Uterus (tissue), 4 donors: Measurements from ENCODE around the gene ABCE1. TPM values are rescaled to one million over a fixed set of nuclear protein-coding genes. Genes with fewer than 3 reads are reported as not detected.

ENCODE experiments used
- DNase-seq, 2 donors: peaks; one replicate each; pipeline ENCODE4 v3.0.0-alpha.2; 2019 to 2020
- H3K27ac ChIP-seq, 2 donors: fragments of 200-600 bp; sonication (generic); 1 replicate in 1 of 2; 2 replicates in 1 of 2; pipeline ENCODE4 v1.5.1; 2016 to 2018
- H3K27me3 ChIP-seq, 2 donors: fragments of 200-600 bp; sonication (generic); one replicate each; pipeline ENCODE4 v1.5.1; 2018 to 2019; ENCODE audit warnings: control low read depth in 1 of 2
- H3K36me3 ChIP-seq, 2 donors: fragments of 200-600 bp; sonication (generic); one replicate each; pipeline ENCODE4 v1.5.1; 2019; ENCODE audit warnings: control low read depth in 1 of 2
- H3K4me1 ChIP-seq, 2 donors: fragments of 200-600 bp; sonication (generic); one replicate each; pipeline ENCODE4 v1.5.1; 2018 to 2019; ENCODE audit warnings: control low read depth in 1 of 2
- H3K4me3 ChIP-seq, 2 donors: fragments of 200-600 bp; sonication (generic); 1 replicate in 1 of 2; 2 replicates in 1 of 2; pipeline ENCODE4 v1.5.1; 2018 to 2019; ENCODE audit warnings: mild to moderate bottlenecking in 1 of 2
- H3K9me3 ChIP-seq, 2 donors: fragments of 200-600 bp; sonication (generic); one replicate each; pipeline ENCODE4 v1.5.1; 2019; ENCODE audit warnings: control low read depth in 1 of 2
- CTCF ChIP-seq, 4 experiments: fragments of 200-600 bp in 2 of 4; fragments of 450-650 bp in 2 of 4; sonication (generic) in 2 of 4; IDR thresholded peaks; one replicate each; pipeline ENCODE4 v1.5.1; 2016 to 2019; ENCODE audit warnings: antibody characterized with exemption in 4 of 4, mild to moderate bottlenecking in 2 of 4, moderate library complexity in 1 of 4
- POLR2A ChIP-seq, 2 donors: fragments of 450-650 bp; IDR thresholded peaks; one replicate each; pipeline ENCODE4 v1.6.1; 2016; ENCODE audit warnings: antibody characterized with exemption in 2 of 2, mild to moderate bottlenecking in 1 of 2, moderate library complexity in 1 of 2
- intact Hi-C: fragments of 100-400 bp; cut with DNase I; formaldehyde crosslinking; loops from one replicate; pipeline ENCODE4 v1.15.1; 2023; ENCODE audit warnings: low total_unique reads
- total RNA-seq, 4 donors: library from RNA; depleted of rRNA in 3 of 4; stranded (reverse); fragments of >200 nt in 3 of 4; gene quantifications; one replicate each; pipeline versions ENCODE4 v1.1.0 to v1.2.4, GENCODE V29; 2014 to 2023
- donor health status: DM: yes; HTN: yes; CAD: no.

The ABCE1 gene
- total RNA-seq, 4 donors from 2014 or later: 53.2 to 135 (median 83.5) TPM

- no peak overlapping the region for H3K4me3 ChIP-seq
- H3K9me3 ChIP-seq: no peaks in the 10 kb centered on the region
- H3K27ac ChIP-seq: no peak overlapping the region
- H3K36me3 ChIP-seq: no peaks in the 10 kb centered on the region
- no peak for DNase-seq
- H3K27me3 ChIP-seq: no peaks in the 10 kb centered on the region
- intact Hi-C loops: no loop called here
- H3K4me1 ChIP-seq: no peaks in the 10 kb centered on the region
- no peak for TF ChIP-seq CTCF (IDR thresholded peaks at IDR 0.05)
- TF ChIP-seq POLR2A (IDR thresholded peaks at IDR 0.05): no peak
These were observed 26.6 kb upstream of the ABCE1 start for GRCh38 chr4:145071560-145071959.

- H3K27ac ChIP-seq: no peak overlapping the region
- no peaks in the 10 kb centered on the region for H3K27me3 ChIP-seq
- no peak for TF ChIP-seq CTCF (IDR thresholded peaks at IDR 0.05)
- no peak for TF ChIP-seq POLR2A (IDR thresholded peaks at IDR 0.05)
- no peaks in the 10 kb centered on the region for H3K9me3 ChIP-seq
- DNase-seq: no peak
- H3K4me3 ChIP-seq: no peak overlapping the region
- no peaks in the 10 kb centered on the region for H3K36me3 ChIP-seq
- no peaks in the 10 kb centered on the region for H3K4me1 ChIP-seq
- intact Hi-C loops: no loop called here
These were observed 22.2 kb upstream of the ABCE1 start for GRCh38 chr4:145075742-145076468.

- Histone ChIP-seq H3K4me1 (no peaks in the 10 kb centered on the region), H3K4me3 (no peak overlapping the region), H3K27ac (no peak overlapping the region), H3K27me3 (no peaks in the 10 kb centered on the region), H3K36me3 (no peaks in the 10 kb centered on the region), H3K9me3 (no peaks in the 10 kb centered on the region)
- DNase-seq: no peak
- TF ChIP-seq POLR2A (IDR thresholded peaks at IDR 0.05): no peak
- TF ChIP-seq CTCF (IDR thresholded peaks at IDR 0.05): no peak
- intact Hi-C loops: no loop called here
These were observed 21.6 kb upstream of the ABCE1 start for GRCh38 chr4:145076469-145076855.

- intact Hi-C loops: no loop called here
- DNase-seq: no peak
- TF ChIP-seq CTCF (IDR thresholded peaks at IDR 0.05): no peak
- H3K9me3 ChIP-seq: no peaks in the 10 kb centered on the region
- no peak overlapping the region for H3K27ac ChIP-seq
- H3K27me3 ChIP-seq: no peaks in the 10 kb centered on the region
- H3K4me3 ChIP-seq: no peak overlapping the region
- H3K36me3 ChIP-seq: no peaks in the 10 kb centered on the region
- no peaks in the 10 kb centered on the region for H3K4me1 ChIP-seq
These were observed 16.4 kb upstream of the ABCE1 start for GRCh38 chr4:145081756-145082155.

- intact Hi-C loops: no loop called here
- H3K36me3 ChIP-seq: no peaks in the 10 kb centered on the region
These were observed 14.1 kb upstream of the ABCE1 start for GRCh38 chr4:145083891-145084605.

More at GRCh38 chr4:145083891-145084605, 14.1 kb upstream of the ABCE1 start:
- DNase-seq: no peak
- Histone ChIP-seq H3K4me3 (no peak overlapping the region), H3K27ac (no peak overlapping the region), H3K4me1 (no peaks in the 10 kb centered on the region), H3K27me3 (no peaks in the 10 kb centered on the region), H3K9me3 (no peaks in the 10 kb centered on the region)
- no peak for TF ChIP-seq CTCF (IDR thresholded peaks at IDR 0.05)
- no peak for TF ChIP-seq POLR2A (IDR thresholded peaks at IDR 0.05)
